ENCODE data around the gene RESP18.

DNA sequence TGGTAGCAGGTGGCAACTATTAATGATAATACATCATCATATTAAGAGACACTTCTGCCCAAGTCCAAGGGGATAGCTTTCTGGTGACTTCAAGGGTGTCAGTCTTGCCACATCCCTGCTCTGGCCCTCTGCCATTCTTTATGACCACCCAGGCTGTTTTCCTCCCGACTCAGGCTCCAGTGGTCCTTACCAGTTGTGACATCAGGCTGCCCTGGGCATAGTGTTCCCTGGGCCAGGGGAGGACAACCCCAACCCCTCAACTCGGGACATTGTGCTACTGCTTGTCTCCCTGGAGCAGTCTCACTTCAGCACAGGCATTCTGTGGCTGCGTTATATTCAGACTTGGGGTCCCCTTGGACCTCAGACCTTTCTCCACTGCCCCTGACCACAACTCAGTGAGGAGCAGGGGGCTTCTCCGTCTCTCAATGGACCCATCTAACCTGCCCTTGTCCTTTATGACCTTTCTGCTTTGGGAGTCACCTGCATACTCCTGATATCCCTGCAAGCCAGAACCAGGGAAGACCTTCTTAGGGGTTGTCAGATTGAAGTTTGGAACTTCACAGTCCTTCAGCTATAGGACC is 40.5 kb downstream of the RESP18 start:
- TF ChIP-seq, protein P1, sequence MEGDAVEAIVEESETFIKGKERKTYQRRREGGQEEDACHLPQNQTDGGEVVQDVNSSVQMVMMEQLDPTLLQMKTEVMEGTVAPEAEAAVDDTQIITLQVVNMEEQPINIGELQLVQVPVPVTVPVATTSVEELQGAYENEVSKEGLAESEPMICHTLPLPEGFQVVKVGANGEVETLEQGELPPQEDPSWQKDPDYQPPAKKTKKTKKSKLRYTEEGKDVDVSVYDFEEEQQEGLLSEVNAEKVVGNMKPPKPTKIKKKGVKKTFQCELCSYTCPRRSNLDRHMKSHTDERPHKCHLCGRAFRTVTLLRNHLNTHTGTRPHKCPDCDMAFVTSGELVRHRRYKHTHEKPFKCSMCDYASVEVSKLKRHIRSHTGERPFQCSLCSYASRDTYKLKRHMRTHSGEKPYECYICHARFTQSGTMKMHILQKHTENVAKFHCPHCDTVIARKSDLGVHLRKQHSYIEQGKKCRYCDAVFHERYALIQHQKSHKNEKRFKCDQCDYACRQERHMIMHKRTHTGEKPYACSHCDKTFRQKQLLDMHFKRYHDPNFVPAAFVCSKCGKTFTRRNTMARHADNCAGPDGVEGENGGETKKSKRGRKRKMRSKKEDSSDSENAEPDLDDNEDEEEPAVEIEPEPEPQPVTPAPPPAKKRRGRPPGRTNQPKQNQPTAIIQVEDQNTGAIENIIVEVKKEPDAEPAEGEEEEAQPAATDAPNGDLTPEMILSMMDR (IDR thresholded peaks at IDR 0.05) = no peak
- TF ChIP-seq POLR2A (IDR thresholded peaks at IDR 0.05) = no peak
- TF ChIP-seq POLR2AphosphoS5 (IDR thresholded peaks at IDR 0.05) = no peak

All from sigmoid colon (tissue), 4 donors.